Activated naive CD8-positive, alpha-beta T cell (primary cell): ENCODE results near the gene SSBP4.

Source experiments
- H3K27ac Mint-ChIP-seq: one replicate; pipeline ENCODE4 v1.8.0; 2021; ENCODE audit warnings: mixed read lengths
- H3K27me3 Mint-ChIP-seq: one replicate; pipeline ENCODE4 v1.8.0; 2021; ENCODE audit warnings: mixed read lengths
- H3K36me3 Mint-ChIP-seq: one replicate; pipeline ENCODE4 v1.8.0; 2021; ENCODE audit warnings: mixed read lengths
- H3K4me1 Mint-ChIP-seq: one replicate; pipeline ENCODE4 v1.8.0; 2021; ENCODE audit warnings: low read depth, mixed read lengths
- H3K4me3 Mint-ChIP-seq: one replicate; pipeline ENCODE4 v1.8.0; 2021; ENCODE audit warnings: mild to moderate bottlenecking, mixed read lengths
- H3K9me3 Mint-ChIP-seq: one replicate; pipeline ENCODE4 v1.8.0; 2021; ENCODE audit warnings: low read depth, mixed read lengths

Gene SSBP4

DNA sequence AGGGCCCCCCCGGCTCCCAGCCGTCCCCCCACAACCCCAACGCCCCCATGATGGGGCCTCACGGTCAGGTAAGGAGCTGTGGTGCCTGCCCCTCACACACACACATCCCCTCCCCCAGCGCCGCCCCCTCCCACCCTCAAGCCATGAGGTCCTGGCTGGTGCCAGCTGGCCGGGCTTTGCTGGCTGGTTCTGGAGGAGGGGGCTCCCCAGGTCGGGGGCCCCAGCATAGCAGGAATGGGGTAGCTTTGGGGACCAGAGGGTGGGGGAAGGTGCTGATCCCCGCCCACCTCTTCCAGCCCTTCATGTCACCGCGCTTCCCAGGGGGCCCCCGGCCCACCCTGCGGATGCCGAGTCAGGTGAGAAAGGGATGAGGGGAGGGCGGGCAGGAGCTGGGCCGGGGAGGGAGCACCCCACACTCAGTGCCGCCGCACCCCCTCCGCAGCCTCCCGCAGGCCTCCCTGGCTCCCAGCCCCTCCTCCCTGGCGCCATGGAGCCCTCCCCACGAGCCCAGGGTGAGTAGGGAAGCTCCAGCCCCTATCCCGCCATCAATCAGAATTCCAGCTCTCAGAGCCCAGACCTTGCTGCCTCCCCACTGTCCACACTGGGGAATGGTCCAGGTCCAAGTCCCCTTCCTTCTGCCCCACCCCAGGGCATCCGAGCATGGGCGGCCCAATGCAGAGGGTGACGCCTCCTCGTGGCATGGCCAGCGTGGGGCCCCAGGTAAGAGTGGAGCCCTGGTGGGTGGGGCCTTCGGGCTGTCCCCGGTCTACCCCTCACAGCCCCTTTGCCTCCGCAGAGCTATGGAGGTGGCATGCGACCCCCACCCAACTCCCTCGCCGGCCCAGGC, 12.4 kb downstream of the SSBP4 start:
- Mint-ChIP-seq H3K27me3 (no peaks in the 10 kb centered on the region), H3K27ac (no peak overlapping the region), H3K9me3 (no peaks in the 10 kb centered on the region), H3K4me3 (no peak overlapping the region), H3K36me3 (no peaks in the 10 kb centered on the region), H3K4me1 (peaks cover 23% of the 10 kb centered on the region)

DNA sequence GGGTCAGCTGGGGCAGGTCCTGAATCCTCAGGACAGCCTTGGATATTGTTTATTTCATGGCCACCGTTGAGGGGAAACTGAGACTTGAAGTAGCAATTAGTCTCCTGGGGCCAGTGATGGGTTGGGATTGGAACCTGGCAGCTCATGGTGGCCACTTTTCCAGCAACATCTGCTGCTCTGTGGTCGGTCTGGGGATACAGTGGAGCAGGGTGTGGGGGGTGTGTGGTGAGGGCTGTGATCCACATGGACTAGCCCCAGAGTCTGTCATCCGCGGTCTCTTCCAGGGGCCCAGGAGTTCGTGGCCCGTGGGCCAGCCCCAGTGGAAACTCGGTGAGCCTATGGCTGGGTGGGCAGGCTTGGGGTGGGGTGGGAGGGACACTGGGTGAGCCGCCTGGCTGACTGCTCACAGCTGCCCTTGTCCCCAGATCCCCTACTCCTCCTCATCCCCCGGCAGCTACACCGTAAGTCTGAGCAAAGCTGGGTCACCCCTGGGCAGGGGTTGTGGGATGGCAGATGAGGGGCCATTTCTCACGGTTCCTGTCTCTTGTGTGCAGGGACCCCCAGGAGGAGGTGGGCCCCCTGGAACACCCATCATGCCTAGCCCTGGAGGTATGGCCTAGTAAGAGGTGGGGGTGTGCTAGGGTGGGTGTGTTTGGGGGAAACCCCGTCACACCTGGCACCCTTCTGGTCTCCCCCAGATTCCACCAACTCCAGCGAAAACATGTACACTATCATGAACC, 13.2 kb downstream of the SSBP4 start:
- Mint-ChIP-seq H3K27me3 (no peaks in the 10 kb centered on the region), H3K9me3 (no peaks in the 10 kb centered on the region), H3K27ac (peak overlapping the region; percentile 50), H3K4me1 (peaks cover 23% of the 10 kb centered on the region), H3K4me3 (peak overlapping the region; percentile 77), H3K36me3 (no peaks in the 10 kb centered on the region)

GRCh38 chr19:18433015-18433691, 14.0 kb downstream of the SSBP4 start:
- Mint-ChIP-seq H3K4me3 (peak overlapping the region; percentile 77), H3K9me3 (no peaks in the 10 kb centered on the region), H3K27ac (peak overlapping the region; percentile 50), H3K36me3 (no peaks in the 10 kb centered on the region), H3K27me3 (no peaks in the 10 kb centered on the region), H3K4me1 (peaks cover 23% of the 10 kb centered on the region)

GRCh38 chr19:18433735-18434398, 14.7 kb downstream of the SSBP4 start:
- H3K27me3 Mint-ChIP-seq = no peaks in the 10 kb centered on the region
- H3K36me3 Mint-ChIP-seq = no peaks in the 10 kb centered on the region
- H3K4me1 Mint-ChIP-seq = peaks cover 25% of the 10 kb centered on the region
- H3K4me3 Mint-ChIP-seq = peak overlapping the region; percentile 60
- peak overlapping the region; percentile 34 for H3K27ac Mint-ChIP-seq
- H3K9me3 Mint-ChIP-seq = no peaks in the 10 kb centered on the region

DNA sequence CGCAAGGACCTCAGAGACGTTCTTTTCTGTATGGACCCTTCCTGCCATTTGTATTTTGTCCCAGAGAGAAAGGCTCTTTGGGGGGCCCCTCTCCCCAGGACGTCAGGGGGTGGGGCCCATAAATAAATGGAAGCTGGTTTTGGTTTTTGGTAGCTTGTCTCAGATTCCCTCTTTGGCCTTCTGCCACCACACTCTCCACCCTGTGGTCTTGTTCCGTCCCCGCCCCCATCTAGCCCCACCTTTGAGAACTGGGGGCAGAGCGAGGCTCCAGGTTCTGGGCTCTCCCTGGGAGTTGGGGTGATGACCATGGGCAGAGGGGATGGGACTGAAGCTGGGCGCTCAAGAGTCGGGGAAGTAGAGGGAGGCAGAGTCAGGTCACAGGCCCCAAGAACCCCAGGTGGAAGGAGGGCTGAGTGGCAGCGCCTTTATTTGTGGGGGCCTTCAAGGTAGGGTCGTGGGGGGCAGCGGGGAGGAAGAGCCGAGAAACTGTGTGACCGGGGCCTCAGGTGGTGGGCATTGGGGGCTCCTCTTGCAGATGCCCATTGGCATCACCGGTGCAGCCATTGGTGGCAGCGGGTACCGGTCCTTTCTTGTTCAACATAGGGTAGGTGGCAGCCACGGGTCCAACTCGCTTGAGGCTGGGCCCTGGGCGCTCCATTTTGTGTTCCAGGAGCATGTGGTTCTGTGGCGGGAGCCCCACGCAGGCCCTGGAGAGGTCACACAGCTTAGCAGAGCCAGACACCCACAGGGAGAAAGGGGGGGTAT, 15.4 kb downstream of the SSBP4 start:
- Mint-ChIP-seq H3K4me1 (peaks cover 24% of the 10 kb centered on the region), H3K9me3 (no peaks in the 10 kb centered on the region), H3K4me3 (peak overlapping the region; percentile 60), H3K36me3 (no peaks in the 10 kb centered on the region), H3K27ac (peak overlapping the region; percentile 34), H3K27me3 (no peaks in the 10 kb centered on the region)

- Mint-ChIP-seq H3K36me3 (no peaks in the 10 kb centered on the region), H3K4me1 (peaks cover 18% of the 10 kb centered on the region), H3K4me3 (no peak overlapping the region), H3K9me3 (no peaks in the 10 kb centered on the region), H3K27ac (no peak overlapping the region), H3K27me3 (no peaks in the 10 kb centered on the region)
Measured at GRCh38 chr19:18435178-18435841, 16.1 kb downstream of the SSBP4 start.

DNA sequence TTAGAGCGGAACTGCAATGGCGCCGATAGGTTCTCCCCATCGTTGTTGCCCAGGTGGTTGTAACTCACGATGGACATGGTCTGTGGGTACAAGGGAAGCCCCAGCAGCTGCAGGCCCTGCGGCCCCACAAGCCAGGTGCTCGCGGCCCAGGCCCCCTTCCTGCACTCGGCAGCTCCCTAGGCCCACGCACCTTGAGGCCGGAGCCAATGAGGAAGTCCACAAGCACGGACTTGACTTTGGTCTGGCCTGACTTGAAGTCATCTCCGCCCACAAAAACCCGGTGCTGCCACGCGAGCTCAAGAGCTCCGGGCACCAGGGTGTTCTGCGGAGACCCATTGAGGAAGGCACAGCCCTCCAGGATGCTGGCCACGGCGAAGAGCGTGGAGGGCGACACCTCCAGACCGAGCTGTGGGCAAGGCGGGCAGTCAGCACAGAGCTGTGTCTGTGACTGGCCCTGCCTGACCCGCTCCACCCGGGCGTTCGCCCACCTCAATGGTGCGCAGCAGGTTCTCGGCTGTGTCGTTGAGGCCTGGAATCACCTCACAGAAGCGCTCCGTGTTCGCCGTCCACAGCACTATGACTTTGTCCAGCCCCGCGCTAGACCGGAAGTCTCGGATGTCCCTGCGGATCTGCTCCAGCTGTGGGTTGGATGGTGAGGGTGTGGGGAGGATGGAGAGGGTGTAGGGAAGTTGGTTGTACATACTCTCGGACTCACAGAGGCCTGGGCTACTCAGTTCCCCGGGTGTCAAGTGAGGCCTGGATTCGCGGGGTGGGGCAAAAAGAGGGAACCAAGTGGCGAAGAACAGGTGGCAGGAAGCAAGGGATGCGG, 16.9 kb downstream of the SSBP4 start:
- Mint-ChIP-seq H3K4me3 (peak overlapping the region; percentile 78), H3K4me1 (peaks cover 19% of the 10 kb centered on the region), H3K27me3 (no peaks in the 10 kb centered on the region)

DNA sequence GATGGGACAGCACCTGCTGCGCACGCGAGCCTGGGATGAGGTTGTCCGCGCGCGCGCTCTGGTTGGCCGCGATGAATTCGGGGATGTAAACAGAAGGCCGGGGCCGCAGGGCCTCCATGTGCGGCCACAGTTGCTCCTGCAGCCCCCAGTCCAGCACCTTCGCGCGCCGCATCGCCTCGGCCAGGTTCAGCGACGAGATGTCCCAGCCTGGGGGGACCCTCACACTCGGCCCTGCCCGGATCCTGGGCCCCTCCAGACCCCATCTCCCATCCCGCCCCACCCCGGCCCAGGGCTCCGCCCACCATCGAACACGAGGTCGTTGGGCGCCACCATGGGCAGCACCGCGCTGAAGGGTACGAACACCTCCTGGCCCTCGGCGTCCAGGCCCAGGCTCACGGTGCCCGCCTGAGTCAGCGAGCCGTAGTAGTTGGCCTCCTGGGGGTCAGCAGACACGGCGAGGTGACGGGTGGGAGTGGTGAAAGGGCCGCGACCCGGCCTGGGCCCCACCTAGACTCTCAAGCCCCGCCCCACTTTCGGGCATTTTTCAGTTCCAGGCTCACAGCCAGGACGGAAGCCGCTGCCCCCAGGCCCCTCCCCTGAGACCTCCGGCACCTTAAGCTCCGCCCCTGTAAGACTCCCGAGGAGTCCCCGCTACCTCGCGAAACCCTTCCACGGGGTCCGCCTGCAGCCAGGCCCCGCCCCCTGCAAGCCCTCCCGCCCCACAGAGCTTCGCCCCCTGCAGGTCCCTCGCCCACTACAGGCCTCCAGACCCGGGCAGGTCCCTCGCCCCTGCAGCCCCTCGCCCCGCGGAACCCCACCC, 17.7 kb downstream of the SSBP4 start:
- Mint-ChIP-seq H3K4me3 (peak overlapping the region; percentile 78), H3K27ac (peak overlapping the region; percentile 61), H3K36me3 (no peaks in the 10 kb centered on the region), H3K4me1 (peaks cover 19% of the 10 kb centered on the region), H3K9me3 (no peaks in the 10 kb centered on the region), H3K27me3 (no peaks in the 10 kb centered on the region)

More for the DNA sequence above, 16.9 kb downstream of the SSBP4 start:
- Mint-ChIP-seq H3K27ac (peak overlapping the region; percentile 61), H3K36me3 (no peaks in the 10 kb centered on the region), H3K9me3 (no peaks in the 10 kb centered on the region)

GRCh38 chr19:18437491-18438330, 18.5 kb downstream of the SSBP4 start, which contains the start of gene ISYNA1:
Gene ISYNA1, minus strand, starts transcription at chr19:18438133. Its CDS starts 154 bp downstream, at chr19:18437979.
- H3K36me3 Mint-ChIP-seq = no peaks in the 10 kb centered on the region
- H3K4me3 Mint-ChIP-seq = peak within 1 kb of the TSS; percentile 69
- no peak within 1 kb of the TSS for H3K27ac Mint-ChIP-seq
- no peaks in the 10 kb centered on the region for H3K9me3 Mint-ChIP-seq
- H3K4me1 Mint-ChIP-seq = peaks cover 20% of the 10 kb centered on the region
- H3K27me3 Mint-ChIP-seq = no peaks in the 10 kb centered on the region

DNA sequence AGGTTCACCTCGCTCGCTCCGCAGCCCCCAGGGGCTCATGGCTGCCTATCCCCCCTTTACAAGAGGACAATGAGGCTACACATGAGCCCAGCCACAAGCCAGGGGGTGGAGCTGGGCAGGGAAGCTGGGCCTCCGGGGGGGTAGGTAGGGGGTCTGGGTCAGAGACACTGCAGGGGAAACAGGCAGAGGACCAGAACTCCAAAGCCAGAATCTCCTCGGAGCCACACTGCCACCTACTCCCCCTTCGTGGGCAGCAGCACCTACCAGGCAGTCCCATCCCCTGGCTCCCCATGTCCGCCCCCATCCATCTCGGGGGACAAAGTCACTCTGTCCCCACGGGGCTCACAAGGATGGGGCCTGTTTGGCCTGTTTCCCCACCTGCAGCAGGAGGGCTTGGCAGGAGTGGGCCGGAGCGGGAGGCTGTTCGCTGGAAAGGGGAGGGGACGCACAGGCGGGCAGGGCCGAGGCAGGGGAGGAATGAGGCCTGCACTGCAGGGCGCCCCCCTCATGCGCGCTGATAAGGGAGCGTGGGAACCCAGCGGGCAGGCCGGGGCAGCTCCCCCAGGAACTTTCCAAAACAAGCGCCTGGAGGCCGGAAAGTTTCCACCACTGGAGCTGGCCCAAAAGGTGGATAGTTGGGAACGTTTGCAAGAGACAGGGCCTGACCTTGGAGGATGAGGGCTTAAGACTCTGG, 19.3 kb downstream of the SSBP4 start:
- H3K4me3 Mint-ChIP-seq = peak overlapping the region; percentile 7
- H3K36me3 Mint-ChIP-seq = no peaks in the 10 kb centered on the region
- H3K9me3 Mint-ChIP-seq = no peaks in the 10 kb centered on the region
- H3K27ac Mint-ChIP-seq = no peak overlapping the region
- H3K27me3 Mint-ChIP-seq = no peaks in the 10 kb centered on the region
- peaks cover 23% of the 10 kb centered on the region for H3K4me1 Mint-ChIP-seq
